PC-3 (cell line): ENCODE data around the gene NEK4.
"Not testable (repeated sequence)": the region's sequence is repeated elsewhere in the genome, so short reads cannot be mapped to it uniquely, and the experiment has no call there.

ENCODE experiments used
- CTCF ChIP-seq: fragments of 300-600 bp; sonication (generic); conservative IDR thresholded peaks from 2 replicates; pipeline ENCODE4 v1.5.1; 2017; ENCODE audit warnings: antibody characterized with exemption, low read depth, mild to moderate bottlenecking, low read length
- EZH2 ChIP-seq: fragments of 300-600 bp; sonication (generic); IDR thresholded peaks from one replicate; pipeline ENCODE4 v1.6.1; 2017; ENCODE audit warnings: antibody characterized with exemption, mild to moderate bottlenecking, low read length; ENCODE audit not compliant: unreplicated experiment
- EZH2phosphoT487 ChIP-seq: fragments of 300-600 bp; sonication (generic); IDR thresholded peaks from 2 replicates; pipeline ENCODE4 v1.6.1; 2018; ENCODE audit warnings: mild to moderate bottlenecking, antibody characterized with exemption, low read length, borderline replicate concordance

GRCh38 chr3:52728753-52729152, 42.0 kb downstream of the NEK4 start:
- TF ChIP-seq CTCF, EZH2, EZH2phosphoT487: not testable (repeated sequence)
